WTC11 (cell line): ENCODE data around the gene CCDC9. TPM values are rescaled to one million over a fixed set of nuclear protein-coding genes. Genes with fewer than 3 reads are reported as not detected.

Source experiments
- ATAC-seq: fragments of 200-7000 bp; cut with Tn5 transposase; 2 replicates; pipeline ENCODE4 v1.10.0; 2021; ENCODE audit warnings: mild to moderate bottlenecking, moderate library complexity
- CTCF ChIA-PET: fragments of 300-600 bp; sonication (Branson Sonifier 250); formaldehyde crosslinking; loops from one replicate; lab custom pipeline; 2021; ENCODE audit warnings: antibody characterized with exemption; lab: Charles Lee
- POLR2A ChIA-PET: fragments of 350-600 bp; sonication (Branson Sonifier 250); formaldehyde crosslinking; loops from one replicate; lab custom pipeline; 2021; ENCODE audit warnings: antibody characterized with exemption; lab: Charles Lee
- DNase-seq: peaks from one replicate; pipeline ENCODE4 v3.0.0; 2021; ENCODE audit warnings: low spot score
- H3K27ac Mint-ChIP-seq: 2 replicates; pipeline ENCODE4 v1.8.0; 2021; ENCODE audit warnings: mixed read lengths
- H3K27me3 Mint-ChIP-seq: 2 replicates; pipeline ENCODE4 v1.8.0; 2021; ENCODE audit warnings: low read depth, mild to moderate bottlenecking, moderate library complexity, mixed read lengths
- H3K36me3 Mint-ChIP-seq: 2 replicates; pipeline ENCODE4 v1.8.0; 2021; ENCODE audit warnings: mixed read lengths
- H3K4me1 Mint-ChIP-seq: 2 replicates; pipeline ENCODE4 v1.8.0; 2022; ENCODE audit warnings: mixed read lengths
- H3K4me3 Mint-ChIP-seq: 2 replicates; pipeline ENCODE4 v1.8.0; 2021; ENCODE audit warnings: mild to moderate bottlenecking, moderate library complexity, mixed read lengths
- H3K9me3 Mint-ChIP-seq: 2 replicates; pipeline ENCODE4 v1.8.0; 2021; ENCODE audit warnings: mixed read lengths
- ATF1 ChIP-seq: sonication (generic); formaldehyde crosslinking; IDR thresholded peaks from 2 replicates; pipeline ENCODE4 v1.8.1; 2023; ENCODE audit warnings: mild to moderate bottlenecking, moderate library complexity, missing genetic modification reagents
- ETV6 ChIP-seq: sonication (generic); formaldehyde crosslinking; IDR thresholded peaks from 2 replicates; pipeline ENCODE4 v1.8.1; 2022; ENCODE audit warnings: mild to moderate bottlenecking, missing genetic modification reagents
- FOXJ3 ChIP-seq: sonication (generic); formaldehyde crosslinking; IDR thresholded peaks from 2 replicates; pipeline ENCODE4 v1.9.0; 2021; ENCODE audit warnings: missing genetic modification reagents, mild to moderate bottlenecking, borderline replicate concordance
- FOXK1 ChIP-seq: sonication (generic); formaldehyde crosslinking; IDR thresholded peaks from 2 replicates; pipeline ENCODE4 v1.8.0; 2022; ENCODE audit warnings: mild to moderate bottlenecking, moderate library complexity, missing genetic modification reagents
- GTF2I ChIP-seq: fragments of 250-450 bp; sonication (Bioruptor Pico); conservative IDR thresholded peaks from 2 replicates; pipeline ENCODE4 v1.4.0; 2021; ENCODE audit warnings: mild to moderate bottlenecking
- NFE2L1 ChIP-seq: sonication (generic); formaldehyde crosslinking; IDR thresholded peaks from 2 replicates; pipeline ENCODE4 v1.8.1; 2023; ENCODE audit warnings: missing genetic modification reagents
- NFYB ChIP-seq: sonication (generic); formaldehyde crosslinking; conservative IDR thresholded peaks from 2 replicates; pipeline ENCODE4 v1.8.0; 2022; ENCODE audit warnings: low read depth, missing genetic modification reagents
- NR3C1 ChIP-seq: sonication (generic); formaldehyde crosslinking; conservative IDR thresholded peaks from 2 replicates; pipeline ENCODE4 v1.8.1; 2023; ENCODE audit warnings: low read depth, mild to moderate bottlenecking, missing genetic modification reagents
- SP1 ChIP-seq: sonication (generic); formaldehyde crosslinking; conservative IDR thresholded peaks from 2 replicates; pipeline ENCODE4 v1.8.1; 2022; ENCODE audit warnings: missing genetic modification reagents
- TCF7 ChIP-seq: sonication (generic); formaldehyde crosslinking; IDR thresholded peaks from 2 replicates; pipeline ENCODE4 v1.8.0; 2022; ENCODE audit warnings: mild to moderate bottlenecking, low read depth, missing genetic modification reagents, moderate library complexity
- TP53 ChIP-seq: sonication (generic); formaldehyde crosslinking; IDR thresholded peaks from 2 replicates; pipeline ENCODE4 v1.8.1; 2023; ENCODE audit warnings: mild to moderate bottlenecking, missing genetic modification reagents
- ZNF121 ChIP-seq: sonication (generic); formaldehyde crosslinking; IDR thresholded peaks from 2 replicates; pipeline ENCODE4 v1.8.0; 2023; ENCODE audit warnings: missing genetic modification reagents
- ZNF219 ChIP-seq: sonication (generic); formaldehyde crosslinking; IDR thresholded peaks from 2 replicates; pipeline ENCODE4 v1.8.0; 2023; ENCODE audit warnings: missing genetic modification reagents, mild to moderate bottlenecking, borderline replicate concordance
- ZNF232 ChIP-seq: sonication (generic); formaldehyde crosslinking; IDR thresholded peaks from 2 replicates; pipeline ENCODE4 v1.8.0; 2022; ENCODE audit warnings: mild to moderate bottlenecking, missing genetic modification reagents
- ZNF671 ChIP-seq: fragments of 250-450 bp; sonication (Bioruptor Pico); IDR thresholded peaks from 2 replicates; pipeline ENCODE4 v1.8.0; 2021; ENCODE audit warnings: mild to moderate bottlenecking
- total RNA-seq: library from RNA; stranded (reverse); gene quantifications from 3 replicates; pipeline ENCODE4 v1.2.3, GENCODE V29; 2021
- TF ChIP-seq, protein P1 (sequence below): sonication (generic); formaldehyde crosslinking; IDR thresholded peaks from 2 replicates; pipeline ENCODE4 v1.8.0; 2022; ENCODE audit warnings: mild to moderate bottlenecking, missing genetic modification reagents
- TF ChIP-seq, protein P2 (sequence below): sonication (generic); formaldehyde crosslinking; IDR thresholded peaks from 2 replicates; pipeline ENCODE4 v1.8.0; 2023; ENCODE audit warnings: mild to moderate bottlenecking, missing genetic modification reagents
- TF ChIP-seq, protein P3 (sequence below): sonication (generic); formaldehyde crosslinking; IDR thresholded peaks from 2 replicates; pipeline ENCODE4 v1.8.1; 2023; ENCODE audit warnings: mild to moderate bottlenecking, missing genetic modification reagents, moderate library complexity
- TF ChIP-seq, protein P4 (sequence below): fragments of 250-450 bp; sonication (Bioruptor Pico); IDR thresholded peaks from 2 replicates; pipeline ENCODE4 v1.9.0; 2021; ENCODE audit warnings: mild to moderate bottlenecking
- TF ChIP-seq, protein P5 (sequence below): fragments of 250-450 bp; sonication (Bioruptor Pico); IDR thresholded peaks from 2 replicates; pipeline ENCODE4 v1.8.0; 2021; ENCODE audit warnings: mild to moderate bottlenecking

The CCDC9 gene
- total RNA-seq, 1 experiment from 2014 or later = 37.7 TPM

DNA sequence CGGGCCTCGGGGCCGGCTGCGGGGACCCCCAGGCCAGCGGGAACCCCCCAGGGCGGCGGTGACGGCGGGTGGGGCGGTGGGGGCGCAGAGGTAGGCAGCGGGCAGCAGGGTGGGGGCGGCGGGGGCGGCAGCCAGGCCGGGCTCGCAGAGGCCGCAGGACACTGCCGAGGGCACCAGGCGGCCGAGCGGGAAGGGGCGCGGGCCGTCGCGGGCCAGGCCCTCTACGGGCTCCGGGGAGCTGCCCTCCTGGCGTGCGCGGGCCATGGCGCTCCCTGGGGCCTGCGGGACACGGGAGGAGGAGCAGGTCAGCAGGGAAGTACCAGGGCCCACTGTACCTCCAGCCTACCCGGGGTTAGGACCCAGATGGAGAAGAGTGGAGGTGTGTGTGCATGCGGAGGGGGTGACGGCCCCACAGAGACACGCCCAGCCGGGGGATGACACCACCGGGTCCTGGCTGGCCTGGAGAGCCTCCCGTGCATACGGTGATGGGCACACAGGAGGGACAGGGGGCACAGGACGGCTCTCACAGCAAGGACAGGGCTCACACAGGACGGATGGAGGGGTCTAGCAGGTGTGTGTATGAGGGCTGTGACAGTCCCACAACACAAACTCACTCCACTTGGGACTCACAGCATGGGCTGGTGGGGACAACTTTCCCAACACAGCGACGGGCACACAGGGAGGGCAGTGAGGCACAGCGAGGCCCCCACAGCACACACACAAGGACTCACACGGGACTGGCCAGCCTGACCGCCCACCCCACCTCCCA is 28.0 kb upstream of the CCDC9 start (continued):
- TF ChIP-seq, protein P1, sequence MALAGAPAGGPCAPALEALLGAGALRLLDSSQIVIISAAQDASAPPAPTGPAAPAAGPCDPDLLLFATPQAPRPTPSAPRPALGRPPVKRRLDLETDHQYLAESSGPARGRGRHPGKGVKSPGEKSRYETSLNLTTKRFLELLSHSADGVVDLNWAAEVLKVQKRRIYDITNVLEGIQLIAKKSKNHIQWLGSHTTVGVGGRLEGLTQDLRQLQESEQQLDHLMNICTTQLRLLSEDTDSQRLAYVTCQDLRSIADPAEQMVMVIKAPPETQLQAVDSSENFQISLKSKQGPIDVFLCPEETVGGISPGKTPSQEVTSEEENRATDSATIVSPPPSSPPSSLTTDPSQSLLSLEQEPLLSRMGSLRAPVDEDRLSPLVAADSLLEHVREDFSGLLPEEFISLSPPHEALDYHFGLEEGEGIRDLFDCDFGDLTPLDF (CRISPR knock-in tag) = no peak
- TF ChIP-seq, protein P2, sequence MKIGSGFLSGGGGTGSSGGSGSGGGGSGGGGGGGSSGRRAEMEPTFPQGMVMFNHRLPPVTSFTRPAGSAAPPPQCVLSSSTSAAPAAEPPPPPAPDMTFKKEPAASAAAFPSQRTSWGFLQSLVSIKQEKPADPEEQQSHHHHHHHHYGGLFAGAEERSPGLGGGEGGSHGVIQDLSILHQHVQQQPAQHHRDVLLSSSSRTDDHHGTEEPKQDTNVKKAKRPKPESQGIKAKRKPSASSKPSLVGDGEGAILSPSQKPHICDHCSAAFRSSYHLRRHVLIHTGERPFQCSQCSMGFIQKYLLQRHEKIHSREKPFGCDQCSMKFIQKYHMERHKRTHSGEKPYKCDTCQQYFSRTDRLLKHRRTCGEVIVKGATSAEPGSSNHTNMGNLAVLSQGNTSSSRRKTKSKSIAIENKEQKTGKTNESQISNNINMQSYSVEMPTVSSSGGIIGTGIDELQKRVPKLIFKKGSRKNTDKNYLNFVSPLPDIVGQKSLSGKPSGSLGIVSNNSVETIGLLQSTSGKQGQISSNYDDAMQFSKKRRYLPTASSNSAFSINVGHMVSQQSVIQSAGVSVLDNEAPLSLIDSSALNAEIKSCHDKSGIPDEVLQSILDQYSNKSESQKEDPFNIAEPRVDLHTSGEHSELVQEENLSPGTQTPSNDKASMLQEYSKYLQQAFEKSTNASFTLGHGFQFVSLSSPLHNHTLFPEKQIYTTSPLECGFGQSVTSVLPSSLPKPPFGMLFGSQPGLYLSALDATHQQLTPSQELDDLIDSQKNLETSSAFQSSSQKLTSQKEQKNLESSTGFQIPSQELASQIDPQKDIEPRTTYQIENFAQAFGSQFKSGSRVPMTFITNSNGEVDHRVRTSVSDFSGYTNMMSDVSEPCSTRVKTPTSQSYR (CRISPR knock-in tag) = peak; percentile 49; the same call in 1 of the 2 replicates
- TF ChIP-seq, all 79 proteins: peak for 5

DNA sequence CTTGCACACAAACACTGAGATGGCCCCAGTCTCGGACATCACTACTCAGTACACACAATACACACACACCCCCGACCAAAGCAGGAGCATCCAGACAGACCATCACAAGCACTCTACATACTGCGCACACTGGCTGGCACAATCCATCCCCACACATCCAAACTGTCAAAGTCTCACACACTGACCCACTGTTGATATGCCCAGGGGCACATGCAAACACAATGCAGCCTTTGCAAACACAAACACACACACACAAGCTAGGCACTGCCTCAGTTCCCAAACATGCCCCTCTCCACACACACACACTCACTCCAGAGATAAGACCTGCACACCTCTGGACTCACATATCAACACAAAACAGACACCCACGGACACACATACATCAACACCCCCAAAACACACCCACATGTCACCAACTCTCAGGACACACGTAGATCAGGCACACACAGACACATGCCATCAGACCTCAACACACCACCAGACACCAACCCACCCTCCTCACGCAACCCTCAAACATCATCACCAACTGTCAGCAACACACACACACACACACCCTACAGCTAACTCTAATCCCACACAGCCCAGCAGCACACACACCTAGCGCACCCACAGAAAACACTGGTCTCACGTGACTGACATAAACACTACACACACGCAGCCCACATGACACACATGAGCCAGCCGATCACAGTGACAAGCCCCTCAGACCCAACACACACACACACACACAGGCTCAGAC is 27.2 kb upstream of the CCDC9 start:
- peaks cover 5% of the 10 kb centered on the region for H3K36me3 Mint-ChIP-seq
- no peak overlapping the region for H3K4me3 Mint-ChIP-seq
- H3K27ac Mint-ChIP-seq = no peak overlapping the region
- DNase-seq (no peak), ATAC-seq (no peak)
- peaks cover 27% of the 10 kb centered on the region for H3K4me1 Mint-ChIP-seq
- TF ChIP-seq ZNF219 (no peak), NR3C1 (no peak)
- H3K27me3 Mint-ChIP-seq = no peaks in the 10 kb centered on the region; the same call in 1 of the 2 replicates
- CTCF ChIA-PET = interaction anchor here (7.4 to 9.0 kb wide), 2 partner anchors 16 to 18 kb away, joined by 79 to 136 read pairs; no protein-coding TSS in a partner anchor
- POLR2A ChIA-PET = interaction anchor here (0.6 to 1.1 kb wide), 3 partner anchors 12 to 17 kb away, joined by 3 to 6 read pairs (median 3); no protein-coding TSS in a partner anchor
- H3K9me3 Mint-ChIP-seq = no peaks in the 10 kb centered on the region

DNA sequence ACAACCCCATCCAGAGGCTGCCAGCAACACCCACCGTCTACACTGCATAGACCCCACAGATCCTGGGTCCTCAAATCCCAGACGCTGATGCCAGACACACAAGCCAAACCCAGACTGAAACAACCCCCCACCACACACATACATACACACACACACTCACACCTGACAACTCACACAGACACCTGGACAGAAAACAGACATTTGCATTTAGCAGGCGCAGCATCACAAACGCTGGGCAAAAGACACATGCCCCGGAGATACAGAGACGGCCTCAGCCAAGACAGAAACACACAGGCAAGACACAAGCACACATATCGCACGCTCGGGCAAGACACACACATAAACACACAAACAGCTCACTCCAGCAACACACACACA is 26.7 kb upstream of the CCDC9 start:
- H3K27ac Mint-ChIP-seq = no peak overlapping the region
- peaks cover 5% of the 10 kb centered on the region for H3K36me3 Mint-ChIP-seq
- TF ChIP-seq ETV6 = no peak
- TF ChIP-seq FOXK1 (CRISPR knock-in tag) = no peak
- TF ChIP-seq, protein P3, sequence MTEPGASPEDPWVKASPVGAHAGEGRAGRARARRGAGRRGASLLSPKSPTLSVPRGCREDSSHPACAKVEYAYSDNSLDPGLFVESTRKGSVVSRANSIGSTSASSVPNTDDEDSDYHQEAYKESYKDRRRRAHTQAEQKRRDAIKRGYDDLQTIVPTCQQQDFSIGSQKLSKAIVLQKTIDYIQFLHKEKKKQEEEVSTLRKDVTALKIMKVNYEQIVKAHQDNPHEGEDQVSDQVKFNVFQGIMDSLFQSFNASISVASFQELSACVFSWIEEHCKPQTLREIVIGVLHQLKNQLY (CRISPR knock-in tag) = no peak
- no peak for TF ChIP-seq SP1 (CRISPR knock-in tag)
- no peak for TF ChIP-seq ZNF232 (CRISPR knock-in tag)
- TF ChIP-seq NFYB (CRISPR knock-in tag) = no peak
- TF ChIP-seq, protein P2 (CRISPR knock-in tag) = no peak
- TF ChIP-seq TP53 = no peak
- TF ChIP-seq FOXJ3 (CRISPR knock-in tag) = no peak
- TF ChIP-seq TCF7 (CRISPR knock-in tag) = no peak
- TF ChIP-seq ZNF121 = no peak
- TF ChIP-seq, protein P4, sequence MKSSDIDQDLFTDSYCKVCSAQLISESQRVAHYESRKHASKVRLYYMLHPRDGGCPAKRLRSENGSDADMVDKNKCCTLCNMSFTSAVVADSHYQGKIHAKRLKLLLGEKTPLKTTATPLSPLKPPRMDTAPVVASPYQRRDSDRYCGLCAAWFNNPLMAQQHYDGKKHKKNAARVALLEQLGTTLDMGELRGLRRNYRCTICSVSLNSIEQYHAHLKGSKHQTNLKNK (CRISPR knock-in tag) = no peak
- TF ChIP-seq GTF2I (CRISPR knock-in tag) = no peak
- no peak for TF ChIP-seq ZNF671 (CRISPR knock-in tag)
- TF ChIP-seq NFE2L1 (CRISPR knock-in tag) = no peak
- no peak for TF ChIP-seq ATF1 (CRISPR knock-in tag)
- TF ChIP-seq, protein P5, sequence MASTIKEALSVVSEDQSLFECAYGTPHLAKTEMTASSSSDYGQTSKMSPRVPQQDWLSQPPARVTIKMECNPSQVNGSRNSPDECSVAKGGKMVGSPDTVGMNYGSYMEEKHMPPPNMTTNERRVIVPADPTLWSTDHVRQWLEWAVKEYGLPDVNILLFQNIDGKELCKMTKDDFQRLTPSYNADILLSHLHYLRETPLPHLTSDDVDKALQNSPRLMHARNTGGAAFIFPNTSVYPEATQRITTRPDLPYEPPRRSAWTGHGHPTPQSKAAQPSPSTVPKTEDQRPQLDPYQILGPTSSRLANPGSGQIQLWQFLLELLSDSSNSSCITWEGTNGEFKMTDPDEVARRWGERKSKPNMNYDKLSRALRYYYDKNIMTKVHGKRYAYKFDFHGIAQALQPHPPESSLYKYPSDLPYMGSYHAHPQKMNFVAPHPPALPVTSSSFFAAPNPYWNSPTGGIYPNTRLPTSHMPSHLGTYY = no peak
- TF ChIP-seq, all 79 proteins: peak for 0
- ChIA-PET POLR2A (interaction anchor here (1.0 to 1.1 kb wide), 2 partner anchors 11 to 14 kb away, joined by 3 read pairs; no protein-coding TSS in a partner anchor), CTCF (interaction anchor here (7.4 to 9.0 kb wide), 2 partner anchors 16 to 19 kb away, joined by 79 to 136 read pairs; no protein-coding TSS in a partner anchor)
- DNase-seq = no peak
- no peak for ATAC-seq
- Mint-ChIP-seq H3K27me3 (no peaks in the 10 kb centered on the region; the same call in 1 of the 2 replicates), H3K9me3 (no peaks in the 10 kb centered on the region), H3K4me3 (no peak overlapping the region), H3K4me1 (peaks cover 27% of the 10 kb centered on the region)
